Measurements from ENCODE around the gene TARBP1.
"Not testable (repeated sequence)": the region's sequence is repeated elsewhere in the genome, so short reads cannot be mapped to it uniquely, and the experiment has no call there.

TARBP1 gene

DNA sequence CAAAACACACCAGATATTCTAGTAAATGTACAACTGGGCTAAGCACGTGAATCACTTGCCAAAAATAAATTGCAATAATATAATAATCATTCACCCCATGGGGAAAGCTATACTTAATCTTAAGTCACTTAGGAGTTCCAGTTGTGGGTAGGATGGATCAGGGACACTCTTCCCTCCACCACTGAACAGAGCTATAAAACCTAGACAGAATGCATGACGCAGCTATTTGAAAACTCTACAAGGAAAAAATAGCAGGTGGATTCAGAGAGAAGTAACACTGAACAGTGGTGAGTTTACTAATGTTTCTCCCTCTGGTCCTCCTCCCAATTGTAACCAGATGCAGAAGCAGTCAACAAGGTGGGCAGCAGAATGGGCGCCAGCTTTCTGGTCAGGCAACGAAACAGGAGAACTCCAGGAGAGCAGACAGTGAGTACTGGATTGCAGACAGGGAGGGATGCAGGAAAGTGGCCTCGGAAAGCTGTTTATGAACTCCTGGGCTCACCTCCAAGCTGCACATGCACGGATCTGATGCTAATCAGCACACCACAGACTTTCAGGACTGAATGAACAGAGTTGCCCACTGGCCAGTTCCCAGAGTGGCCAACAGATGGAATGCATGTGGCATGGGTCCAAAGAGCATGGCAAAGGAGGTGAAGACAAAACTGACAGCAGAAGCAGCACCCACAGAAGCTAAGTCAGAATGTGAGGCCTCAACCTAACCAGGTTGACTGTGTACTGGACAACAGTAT is 41.4 kb downstream of the TARBP1 start:
- no peak for DNase-seq (ENCODE audit: low read depth)

DNA sequence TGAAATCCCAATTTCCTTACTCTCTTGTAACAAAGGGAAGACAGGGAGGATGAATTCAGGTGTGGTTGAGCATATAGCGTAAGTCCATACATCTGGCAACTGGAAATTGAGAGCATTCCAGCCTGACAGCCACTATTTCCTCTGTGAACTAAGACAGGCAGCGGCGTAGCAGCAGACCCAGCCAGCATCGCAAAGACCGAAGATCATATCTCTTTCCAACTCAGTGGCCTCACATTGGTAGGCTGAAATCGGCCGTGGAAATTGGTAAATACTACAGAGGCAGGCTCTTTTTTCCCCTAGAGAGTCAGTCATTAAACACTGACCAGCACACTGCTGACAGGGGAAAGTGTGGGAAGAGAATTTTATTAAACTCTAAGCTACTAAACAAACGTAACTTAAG is 43.4 kb downstream of the TARBP1 start:
- no peak for DNase-seq (ENCODE audit: low read depth)

DNA sequence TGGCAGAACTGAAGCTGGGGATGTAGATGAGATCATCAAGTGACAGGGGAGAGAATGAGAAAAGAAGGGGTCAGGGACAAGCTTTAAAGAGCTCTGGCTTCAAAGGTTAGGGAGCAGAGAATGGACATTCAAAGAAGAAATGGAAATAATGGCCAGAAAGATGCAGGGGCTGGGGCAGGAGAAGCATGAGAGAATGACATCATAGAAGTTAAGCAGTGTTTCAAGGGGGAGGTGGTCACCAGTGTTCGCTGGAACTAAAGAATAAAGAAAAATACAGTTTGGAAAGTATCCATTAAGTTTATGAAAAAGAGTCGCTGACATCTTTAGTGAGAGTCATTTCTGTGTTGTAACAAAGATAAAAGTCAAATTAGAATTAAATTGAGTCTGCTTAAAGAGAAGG is 44.3 kb downstream of the TARBP1 start:
- no peak for DNase-seq (ENCODE audit: low read depth)

DNA sequence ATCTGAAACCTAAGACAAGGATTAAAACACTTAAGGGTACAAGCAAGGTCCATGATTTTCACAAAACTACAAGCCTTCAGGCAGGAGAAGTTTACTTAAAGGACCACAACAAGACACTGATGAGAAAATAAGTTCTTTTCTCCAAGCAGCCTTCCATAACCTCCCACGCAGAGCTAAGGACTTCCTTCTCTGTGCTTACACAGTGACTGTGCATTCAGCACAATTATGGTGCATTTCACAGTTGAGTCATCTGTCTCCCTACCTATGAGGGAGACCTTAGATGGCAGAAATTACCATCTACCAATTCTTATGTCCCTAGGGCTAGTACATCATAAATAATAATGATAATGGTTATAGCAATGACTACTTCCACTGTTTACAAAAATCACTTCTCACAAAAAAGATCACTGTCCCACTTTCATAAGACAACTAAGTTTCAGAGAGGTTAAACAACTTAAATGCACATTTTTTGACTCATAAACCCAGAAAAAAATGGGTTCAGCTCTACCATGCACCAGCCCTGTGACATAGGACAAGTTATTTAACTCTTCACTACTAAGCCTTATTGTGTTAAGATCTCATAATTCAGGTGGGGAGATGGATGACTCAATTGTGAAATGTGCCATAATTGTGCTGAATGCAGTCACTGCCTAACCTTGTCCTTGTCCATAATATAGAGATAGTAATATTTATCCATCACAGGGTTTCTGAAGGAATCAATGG is 45.3 kb downstream of the TARBP1 start:
- DNase-seq (ENCODE audit: low read depth): no peak

DNA sequence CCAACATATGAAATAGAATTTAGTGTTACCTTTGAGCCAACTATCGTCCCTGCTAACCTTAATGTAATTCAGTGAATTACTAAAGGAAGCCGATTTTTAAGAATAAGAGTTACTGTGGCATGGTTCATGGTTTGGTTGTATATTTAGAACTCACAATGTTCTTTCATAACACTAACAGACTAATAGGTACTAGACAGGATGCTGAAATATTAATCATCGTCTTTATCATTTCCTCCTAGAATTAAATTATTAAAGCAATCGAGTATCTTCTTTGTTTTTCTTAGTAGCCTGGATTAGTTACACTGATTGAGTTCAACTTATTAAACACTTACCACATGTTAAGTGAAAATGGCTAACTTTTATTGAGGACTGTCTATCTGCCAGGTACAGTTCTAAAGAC is 47.7 kb downstream of the TARBP1 start:
- DNase-seq (ENCODE audit: low read depth): no peak

DNA sequence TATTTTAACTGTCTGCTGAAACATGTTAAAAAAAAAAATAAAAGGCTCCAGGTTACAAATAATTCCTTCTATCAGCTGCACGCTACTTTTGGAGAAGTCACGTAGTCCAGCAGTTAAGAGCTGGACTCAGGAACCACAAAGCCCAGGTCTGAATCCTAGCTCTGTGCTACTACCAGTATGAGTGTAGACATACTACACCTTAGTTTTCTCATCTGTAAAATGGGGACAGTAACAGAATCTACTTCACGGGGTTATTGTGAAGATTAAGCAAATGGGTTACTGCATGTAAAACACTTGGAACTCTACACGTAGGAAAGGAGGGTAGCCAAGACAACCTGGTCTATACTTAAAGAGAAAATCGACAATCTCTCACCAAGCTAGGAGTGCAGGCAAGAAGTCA is 48.3 kb downstream of the TARBP1 start:
- DNase-seq (ENCODE audit: low read depth): no peak

DNA sequence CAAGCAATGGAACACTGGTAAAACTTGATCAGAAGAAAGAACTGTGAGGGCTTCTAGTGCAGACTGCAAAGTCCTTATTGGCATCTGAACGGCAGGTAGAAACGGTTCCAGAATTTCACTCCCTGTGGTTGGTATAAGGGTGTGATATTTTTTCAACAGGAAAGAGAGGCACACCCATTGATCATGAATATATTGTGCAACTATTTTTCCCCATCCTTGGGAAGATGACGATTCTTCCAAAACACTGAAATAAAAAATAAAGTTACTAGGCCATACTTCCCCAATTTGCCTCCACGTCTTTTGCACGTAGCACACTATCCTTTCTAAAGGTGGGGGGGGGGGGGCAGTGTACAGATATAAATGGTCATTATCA is 49.6 kb downstream of the TARBP1 start:
- DNase-seq (ENCODE audit: low read depth): no peak

DNA sequence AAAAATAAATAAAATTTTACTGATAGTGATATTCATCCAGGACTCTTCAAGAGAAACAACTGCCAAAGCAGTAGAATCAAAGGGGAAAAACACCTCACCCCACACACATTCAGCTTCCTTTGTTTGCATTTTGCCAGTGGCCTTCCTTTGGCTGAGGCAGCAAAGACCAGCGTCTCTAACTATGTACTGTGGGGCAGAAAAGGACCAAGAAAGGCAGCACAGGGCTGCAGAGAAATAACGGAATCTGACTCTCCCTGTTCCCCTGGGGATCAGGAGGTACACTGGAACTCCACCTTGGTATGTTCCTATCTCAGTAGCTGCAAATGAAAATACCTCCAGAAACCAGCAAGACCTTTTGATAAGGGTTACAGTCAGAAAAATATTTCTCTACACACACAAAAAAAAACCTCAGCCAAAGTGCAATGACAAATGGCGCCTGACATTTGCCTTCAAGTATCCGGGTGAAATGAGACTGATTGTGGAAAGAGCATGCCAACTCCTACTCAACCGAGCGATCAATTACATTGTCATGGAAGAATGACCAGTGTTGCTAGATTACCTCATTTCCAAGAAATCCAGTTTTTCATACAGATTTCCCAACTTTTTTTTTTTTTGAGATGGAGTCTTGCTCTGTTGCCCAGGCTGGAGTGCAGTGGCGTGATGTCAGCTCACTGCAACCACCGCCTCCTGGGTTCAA is 50.9 kb downstream of the TARBP1 start:
- DNase-seq (ENCODE audit: low read depth): no peak

DNA sequence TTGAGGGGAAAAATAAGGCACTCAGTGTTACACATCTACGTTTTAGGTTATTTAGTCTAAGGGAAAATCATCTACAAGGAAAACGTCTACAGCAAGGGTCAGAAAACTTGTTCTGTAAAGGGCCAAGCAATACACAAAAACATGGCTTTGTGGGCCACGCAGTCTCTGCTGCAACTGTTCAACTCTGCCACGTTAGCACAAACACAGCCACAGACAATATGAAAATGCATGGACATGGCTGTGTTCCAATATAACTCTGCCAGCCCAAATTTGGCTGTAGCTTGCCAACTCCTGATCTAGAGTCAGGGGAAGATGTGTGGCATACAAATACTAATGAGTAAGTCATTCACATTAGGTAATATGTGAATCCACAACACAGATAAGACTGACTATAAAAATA is 65.0 kb downstream of the TARBP1 start:
- DNase-seq (ENCODE audit: low read depth): no peak

DNA sequence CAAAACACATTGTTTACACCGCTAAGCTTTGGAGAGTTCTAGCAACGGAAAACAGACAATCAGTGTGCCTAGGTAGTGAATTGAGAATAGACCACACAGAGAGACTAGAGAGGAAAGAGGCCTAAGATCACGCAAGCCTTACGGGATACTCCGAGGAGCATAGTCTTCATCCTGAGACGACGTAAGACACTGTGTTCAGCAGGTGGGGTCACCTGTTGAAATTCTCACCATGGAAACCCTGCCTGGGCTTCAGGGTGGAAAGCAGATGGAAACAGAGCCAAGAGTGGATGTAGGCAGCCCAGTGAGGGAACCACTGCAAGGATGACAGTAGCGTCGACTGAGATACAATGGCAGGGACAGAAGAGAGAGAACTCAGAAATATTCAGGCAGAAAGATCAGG is 65.5 kb downstream of the TARBP1 start:
- no peak for DNase-seq (ENCODE audit: low read depth)

DNA sequence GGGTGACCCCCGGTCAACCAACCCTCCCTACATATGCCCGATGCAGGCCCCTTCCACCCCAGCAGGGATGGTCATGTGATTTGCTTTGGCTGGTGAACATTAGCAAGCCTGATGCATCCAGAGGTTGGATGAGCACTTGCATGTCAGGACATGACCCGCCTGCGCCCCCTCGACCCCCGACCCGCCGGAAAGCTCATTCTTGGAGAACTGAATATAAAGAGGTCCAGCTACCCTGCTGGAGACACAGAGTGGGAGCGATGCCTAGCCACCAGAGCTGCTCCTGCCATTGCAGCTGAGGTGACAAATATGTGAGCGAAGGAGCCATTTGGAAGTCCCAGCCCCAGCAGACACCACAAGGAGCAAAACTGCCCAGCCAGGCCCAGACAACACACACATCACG is 66.1 kb downstream of the TARBP1 start:
- no peak for DNase-seq (ENCODE audit: low read depth)

DNA sequence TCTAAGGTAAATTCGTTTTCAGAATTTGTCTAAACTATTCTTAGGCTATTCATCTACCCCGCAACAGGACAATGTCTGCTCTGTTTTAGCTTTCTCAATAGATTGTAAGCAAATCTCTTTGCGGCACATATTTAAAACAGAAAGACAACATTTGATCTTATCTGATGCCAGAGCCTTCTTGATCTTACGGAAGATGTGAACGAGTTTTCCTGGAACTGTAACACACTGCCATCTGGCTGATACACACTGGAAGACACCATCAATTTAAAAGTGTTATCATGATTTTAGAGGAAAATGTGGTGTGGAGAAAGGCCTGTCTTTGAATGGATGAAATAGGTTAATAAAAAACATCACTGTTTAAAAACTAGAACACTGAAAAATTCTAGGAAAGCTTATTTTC is 69.7 kb downstream of the TARBP1 start:
- no peak for DNase-seq (ENCODE audit: low read depth)

DNA sequence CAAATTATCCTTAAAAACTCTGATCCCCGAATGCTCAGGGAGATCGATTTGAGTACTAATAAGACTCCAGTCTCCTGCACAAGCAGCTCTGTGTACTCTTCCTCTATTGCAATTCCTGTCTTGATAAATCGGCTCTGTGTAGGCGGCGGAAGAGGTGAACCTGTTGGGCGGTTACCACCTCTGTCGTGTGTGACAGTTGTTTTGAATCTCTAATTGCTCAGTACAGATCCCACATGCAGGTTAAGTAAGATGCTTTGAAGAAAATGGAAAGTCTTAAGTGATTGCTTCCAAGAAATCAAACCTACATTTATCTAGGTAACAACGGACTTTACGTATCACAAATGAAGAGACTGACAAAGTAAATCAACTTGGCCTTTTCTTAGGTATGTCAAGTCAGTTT is 70.2 kb downstream of the TARBP1 start:
- no peak for DNase-seq (ENCODE audit: low read depth)

DNA sequence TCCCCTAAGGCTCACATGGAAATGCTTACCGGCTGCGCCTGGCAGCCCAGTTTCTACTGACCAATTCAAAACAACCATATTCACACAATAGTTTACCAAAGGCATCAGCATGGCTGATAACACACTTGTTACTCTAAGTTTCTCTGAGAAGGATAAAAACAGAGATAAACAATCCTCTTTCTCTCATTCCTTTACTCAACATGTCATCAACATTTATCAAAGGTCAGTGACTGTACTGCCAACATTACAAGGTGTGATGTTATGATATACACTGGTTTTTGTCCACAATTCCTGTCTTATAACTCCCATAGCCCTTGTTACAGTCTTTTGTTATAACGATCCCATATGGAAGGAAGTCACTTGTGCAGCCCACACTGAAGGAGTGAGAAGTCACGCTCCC is 72.1 kb downstream of the TARBP1 start:
- DNase-seq (ENCODE audit: low read depth): no peak

DNA sequence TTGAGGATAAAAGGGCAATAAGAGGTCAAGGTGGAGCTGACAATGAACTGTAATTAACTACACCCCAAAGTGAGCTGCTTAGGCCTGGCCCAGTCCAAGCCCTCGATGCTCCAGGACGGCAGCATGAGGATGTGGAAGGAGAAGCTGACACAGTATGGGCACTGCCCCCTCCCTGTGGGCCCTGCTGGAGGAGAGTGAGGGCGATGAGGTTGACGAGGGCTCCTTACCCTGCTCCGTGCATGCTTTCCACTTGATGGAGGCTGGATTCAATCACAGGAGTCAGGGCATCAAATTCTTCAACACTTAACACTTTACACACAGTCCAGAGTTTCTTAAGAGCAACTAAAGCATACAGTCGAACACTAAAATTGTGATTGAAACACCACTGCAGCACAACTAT is 73.3 kb downstream of the TARBP1 start:
- no peak for DNase-seq (ENCODE audit: low read depth)

DNA sequence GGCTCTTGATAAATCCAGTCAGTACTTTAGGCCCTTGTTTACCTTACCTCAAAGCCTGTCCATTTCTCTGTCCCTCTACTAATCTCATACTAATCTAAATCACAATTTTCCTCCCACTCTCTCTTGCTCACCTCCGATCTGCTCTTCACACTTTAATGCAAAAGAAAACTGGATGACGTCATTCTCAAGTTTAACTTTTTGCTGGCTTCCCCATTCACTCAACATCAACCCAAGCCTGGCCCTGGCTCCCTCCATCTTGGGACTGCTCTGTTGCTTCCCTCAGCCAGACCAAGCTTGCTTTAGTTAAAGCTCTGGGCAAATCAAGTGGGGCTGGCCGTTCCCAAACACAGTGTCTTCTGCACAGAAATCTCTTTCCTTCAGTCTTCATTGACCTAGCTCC is 76.0 kb downstream of the TARBP1 start:
- no peak for DNase-seq (ENCODE audit: low read depth)

DNA sequence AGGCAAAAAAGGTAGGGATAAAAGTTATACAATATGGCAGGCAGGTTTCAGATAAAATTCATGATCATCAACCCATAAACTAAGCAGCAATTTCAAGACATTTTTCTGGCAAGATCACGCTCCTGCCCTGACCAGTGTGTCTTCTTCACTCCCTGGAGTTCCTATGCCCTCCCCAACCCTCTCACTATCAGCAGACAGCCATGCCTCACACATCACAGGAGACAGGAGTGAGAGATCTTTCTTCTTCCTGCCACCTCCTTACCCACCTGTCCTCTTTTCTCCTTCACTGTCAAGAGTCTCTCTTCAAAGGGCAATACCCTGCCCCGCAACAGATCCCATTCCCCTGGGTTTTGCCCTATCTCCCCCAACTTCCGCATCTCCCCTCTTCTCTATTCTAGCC is 77.3 kb downstream of the TARBP1 start:
- no peak for DNase-seq (ENCODE audit: low read depth)

DNA sequence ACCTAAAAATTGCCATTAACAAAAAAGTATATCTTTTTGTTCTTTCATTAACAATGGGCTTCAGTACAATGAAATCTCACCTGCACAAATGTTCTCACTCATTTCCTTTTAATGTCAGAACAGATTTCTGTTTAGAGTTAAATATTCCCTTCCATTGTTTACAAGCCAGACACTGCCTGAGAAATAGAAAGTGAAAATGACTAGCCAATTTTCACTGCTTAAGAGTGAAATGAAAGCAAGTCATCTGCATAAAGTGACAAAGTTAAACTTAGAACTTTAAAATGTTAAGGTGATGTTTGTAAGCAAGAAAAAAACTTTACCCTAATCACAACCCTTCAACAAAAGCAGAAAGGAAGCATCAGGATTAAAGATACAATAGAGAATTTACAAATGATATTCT is 78.2 kb downstream of the TARBP1 start:
- DNase-seq (ENCODE audit: low read depth): no peak

DNA sequence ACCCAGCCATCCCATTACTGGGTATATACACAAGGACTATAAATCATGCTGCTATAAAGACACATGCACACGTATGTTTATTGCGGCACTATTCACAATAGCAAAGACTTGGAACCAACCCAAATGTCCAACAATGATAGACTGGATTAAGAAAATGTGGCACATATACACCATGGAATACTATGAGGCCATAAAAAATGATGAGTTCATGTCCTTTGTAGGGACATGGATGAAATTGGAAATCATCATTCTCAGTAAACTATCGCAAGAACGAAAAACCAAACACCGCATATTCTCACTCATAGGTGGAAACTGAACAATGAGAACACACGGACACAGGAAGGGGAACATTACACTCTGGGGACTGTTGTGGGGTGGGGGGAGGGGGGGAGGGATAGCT is 79.5 kb downstream of the TARBP1 start:
- DNase-seq (ENCODE audit: low read depth): not testable (repeated sequence)

DNA sequence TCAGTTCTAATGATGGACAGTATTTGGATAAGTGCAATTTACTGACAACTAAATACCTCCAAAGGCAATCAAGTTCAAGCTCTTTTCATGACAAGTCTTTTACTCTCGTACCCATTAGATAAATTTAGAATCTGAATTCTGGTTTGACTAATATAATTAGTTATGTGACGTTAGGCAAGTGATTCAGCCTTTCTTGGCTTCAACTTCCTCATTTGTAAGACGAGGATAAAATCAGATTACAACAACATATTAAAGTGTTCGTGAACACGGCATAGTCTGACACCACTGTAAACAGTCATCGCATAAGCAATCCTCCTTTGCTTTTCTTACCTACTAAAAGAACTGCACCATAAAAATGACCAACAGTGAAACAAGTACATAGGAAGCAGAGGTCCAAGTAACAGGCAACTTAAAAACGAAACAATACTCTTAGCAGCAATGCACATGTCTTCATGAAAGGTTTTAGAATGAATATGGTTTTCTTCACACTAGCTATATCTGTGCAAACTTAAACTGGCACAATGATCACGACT is 80.1 kb downstream of the TARBP1 start:
- no peak for DNase-seq (ENCODE audit: low read depth)

DNA sequence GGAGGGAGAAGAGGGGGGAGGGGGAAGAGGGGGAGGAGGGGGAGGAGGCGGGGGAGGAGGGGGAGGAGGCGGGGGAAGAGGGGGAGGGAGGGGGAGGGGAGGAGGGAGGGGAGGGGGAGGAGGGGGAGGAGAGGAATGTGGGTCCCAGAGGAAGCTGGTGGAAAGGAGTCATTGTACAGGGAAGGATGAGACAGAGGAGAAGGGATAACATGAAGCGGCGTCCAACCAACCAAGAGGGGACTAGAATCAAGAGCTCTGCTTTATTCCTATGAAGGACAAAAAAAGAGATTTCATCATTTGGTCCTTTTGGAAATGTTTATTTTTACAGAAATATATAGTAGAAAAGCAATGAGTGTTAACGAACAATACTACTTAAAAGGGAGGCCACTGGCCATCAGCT is 81.2 kb downstream of the TARBP1 start:
- DNase-seq (ENCODE audit: low read depth): no peak

DNA sequence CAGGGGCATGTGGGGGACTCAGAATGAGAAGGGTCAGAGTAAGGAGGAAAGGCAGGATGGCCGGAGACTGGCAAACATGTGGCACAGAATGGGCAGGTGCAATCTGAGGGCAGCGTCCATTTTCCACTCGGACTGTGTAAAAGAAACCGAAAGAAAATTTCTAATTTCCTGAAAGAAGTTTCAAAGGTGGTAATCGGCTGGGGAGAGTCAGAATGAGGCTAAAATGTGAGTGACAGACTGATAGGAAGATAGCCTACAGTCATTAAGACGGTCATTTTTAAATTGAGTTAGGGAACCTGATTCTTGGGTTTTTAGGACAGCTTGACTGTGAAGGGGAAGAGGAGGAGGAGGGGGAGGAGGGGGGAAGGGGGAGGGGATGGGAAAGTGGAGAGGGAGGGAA is 82.1 kb downstream of the TARBP1 start:
- DNase-seq (ENCODE audit: low read depth): no peak

DNA sequence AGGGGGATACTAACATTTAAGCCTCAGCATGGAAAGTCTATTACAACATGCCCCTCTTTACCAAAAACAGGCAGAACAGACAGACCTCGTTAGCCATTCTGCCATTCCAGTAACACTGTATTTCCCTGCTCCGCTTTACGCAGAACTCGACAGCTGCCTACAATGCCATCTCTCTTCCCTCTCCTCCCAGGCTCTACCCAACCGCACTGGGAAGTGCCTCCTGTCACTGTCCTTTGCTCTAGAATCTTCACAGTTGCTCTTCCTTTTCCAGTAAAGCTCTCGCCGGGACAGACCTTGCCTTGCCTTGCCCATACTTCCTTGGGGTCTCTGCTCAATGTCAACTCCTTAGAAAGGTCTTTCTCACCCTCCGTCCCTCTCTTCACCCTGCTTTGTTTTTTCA is 82.9 kb downstream of the TARBP1 start:
- no peak for DNase-seq (ENCODE audit: low read depth)
